Measurements from ENCODE around the gene UPK3A.
A peak's percentile ranks its signal among the peaks of the same experiment; 100 is the strongest.
"Not testable (repeated sequence)": the region's sequence is repeated elsewhere in the genome, so short reads cannot be mapped to it uniquely, and the experiment has no call there.

UPK3A gene

DNA sequence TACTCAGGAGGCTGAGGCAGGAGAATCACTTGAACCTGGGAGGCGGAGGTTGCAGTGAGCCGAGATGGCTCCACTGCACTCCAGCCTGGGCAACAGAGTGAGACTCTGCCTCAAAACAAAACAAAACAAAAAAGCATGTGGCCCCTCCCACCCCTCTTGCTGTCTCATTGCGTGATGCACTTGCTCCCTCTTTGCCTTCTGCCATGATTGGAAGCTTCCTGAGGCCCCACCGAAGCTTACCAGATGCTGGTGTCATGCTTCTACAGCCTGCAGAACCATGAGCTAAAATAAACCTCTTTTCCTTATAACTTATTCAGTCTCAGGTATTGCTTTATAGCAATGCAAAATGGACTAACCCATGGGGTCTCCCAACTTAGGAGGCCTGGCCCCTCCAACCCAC lies 26.8 kb upstream of the UPK3A start:
- DNase-seq (ENCODE audit: low spot score), result not testable (repeated sequence)

GRCh38 chr22:45259754-45260394 lies 24.9 kb upstream of the UPK3A start:
- no peak for DNase-seq (ENCODE audit: low spot score)

DNA sequence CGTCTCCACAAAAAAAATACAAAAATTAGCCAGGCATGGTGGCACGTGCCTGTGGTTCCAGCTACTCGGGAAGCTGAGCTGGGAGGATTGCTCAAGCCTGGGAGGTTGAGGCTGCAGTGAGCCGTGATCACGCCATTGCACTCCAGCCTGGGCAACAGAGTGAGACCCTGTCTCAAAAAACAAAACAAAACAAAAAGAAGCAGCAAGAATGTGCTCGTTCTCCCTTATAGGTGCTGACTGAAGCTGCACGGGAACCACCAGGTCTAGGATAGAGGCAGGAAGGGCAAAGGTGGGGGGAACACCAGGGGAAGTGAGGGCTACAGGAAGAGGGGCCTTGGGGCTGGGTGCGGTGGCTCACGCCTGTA lies 24.4 kb upstream of the UPK3A start:
- not testable (repeated sequence) for DNase-seq (ENCODE audit: low spot score)

- no peak for DNase-seq (ENCODE audit: low spot score)
These were observed 23.2 kb upstream of the UPK3A start for GRCh38 chr22:45261407-45262088.

- no peak for DNase-seq (ENCODE audit: low spot score)
These were observed 22.4 kb upstream of the UPK3A start for GRCh38 chr22:45262195-45262930.

GRCh38 chr22:45262931-45263462 lies 21.8 kb upstream of the UPK3A start:
- DNase-seq (ENCODE audit: low spot score), result no peak

GRCh38 chr22:45263463-45264269 lies 21.1 kb upstream of the UPK3A start:
- DNase-seq (ENCODE audit: low spot score), result no peak

DNA sequence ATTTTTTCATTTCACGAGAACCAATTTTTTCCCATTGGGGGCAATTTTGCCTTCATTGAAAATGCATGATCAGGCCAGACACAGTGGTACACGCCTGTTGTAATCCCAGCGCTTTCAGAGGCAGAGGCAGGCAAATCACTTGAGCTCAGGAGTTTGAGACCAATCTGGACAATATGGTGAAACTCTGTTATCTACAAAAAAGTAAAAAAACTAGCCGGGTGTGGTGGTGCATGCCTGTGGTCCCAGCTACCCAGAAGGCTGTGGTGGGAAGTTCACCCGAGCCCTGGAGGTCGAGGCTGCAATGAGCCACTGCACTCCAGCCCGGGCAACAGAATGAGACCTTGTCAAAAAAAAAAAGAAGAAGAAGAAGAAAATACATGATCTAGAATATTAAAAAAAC lies 19.2 kb upstream of the UPK3A start:
- no peak for DNase-seq (ENCODE audit: low spot score)

DNA sequence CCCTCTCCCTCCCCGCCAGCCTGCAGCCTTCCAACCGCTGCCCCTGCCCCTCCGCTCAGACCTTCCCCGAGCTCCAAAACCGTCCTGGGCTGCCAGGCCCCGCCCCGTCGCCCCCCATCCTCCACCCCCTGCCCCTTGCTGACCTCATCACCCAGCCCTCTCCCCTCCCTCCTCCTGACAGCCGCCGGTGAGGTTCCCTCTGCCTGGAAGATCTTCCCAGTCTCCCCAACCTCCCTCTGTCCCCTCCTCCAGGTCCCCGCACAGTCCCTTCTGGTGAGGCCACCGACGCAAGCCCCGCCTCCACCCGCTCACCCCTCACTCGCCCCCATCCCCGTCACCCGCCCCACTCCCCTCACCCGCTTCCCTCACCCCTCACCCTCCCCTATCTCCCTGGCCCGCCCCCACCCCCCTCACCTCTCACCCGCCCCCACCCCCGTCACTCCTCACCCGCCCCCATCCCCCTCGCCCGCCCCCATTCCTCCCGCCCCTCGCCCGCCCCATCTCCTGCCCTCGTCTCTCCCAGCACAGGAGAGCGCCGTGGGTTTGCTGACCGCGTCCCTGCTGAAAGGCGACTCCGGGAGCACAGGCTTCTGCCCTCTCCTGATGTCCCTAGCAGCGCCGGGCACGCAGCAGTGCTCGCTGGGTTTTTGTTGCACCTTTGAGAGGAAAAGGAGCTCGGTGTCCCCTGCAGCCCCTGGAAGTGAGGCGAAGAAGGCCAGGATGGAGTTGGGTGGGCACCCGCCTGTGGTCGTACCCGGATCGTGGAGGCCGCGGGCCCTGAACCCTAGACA lies 16.4 kb upstream of the UPK3A start:
- DNase-seq (ENCODE audit: low spot score), result no peak

DNA sequence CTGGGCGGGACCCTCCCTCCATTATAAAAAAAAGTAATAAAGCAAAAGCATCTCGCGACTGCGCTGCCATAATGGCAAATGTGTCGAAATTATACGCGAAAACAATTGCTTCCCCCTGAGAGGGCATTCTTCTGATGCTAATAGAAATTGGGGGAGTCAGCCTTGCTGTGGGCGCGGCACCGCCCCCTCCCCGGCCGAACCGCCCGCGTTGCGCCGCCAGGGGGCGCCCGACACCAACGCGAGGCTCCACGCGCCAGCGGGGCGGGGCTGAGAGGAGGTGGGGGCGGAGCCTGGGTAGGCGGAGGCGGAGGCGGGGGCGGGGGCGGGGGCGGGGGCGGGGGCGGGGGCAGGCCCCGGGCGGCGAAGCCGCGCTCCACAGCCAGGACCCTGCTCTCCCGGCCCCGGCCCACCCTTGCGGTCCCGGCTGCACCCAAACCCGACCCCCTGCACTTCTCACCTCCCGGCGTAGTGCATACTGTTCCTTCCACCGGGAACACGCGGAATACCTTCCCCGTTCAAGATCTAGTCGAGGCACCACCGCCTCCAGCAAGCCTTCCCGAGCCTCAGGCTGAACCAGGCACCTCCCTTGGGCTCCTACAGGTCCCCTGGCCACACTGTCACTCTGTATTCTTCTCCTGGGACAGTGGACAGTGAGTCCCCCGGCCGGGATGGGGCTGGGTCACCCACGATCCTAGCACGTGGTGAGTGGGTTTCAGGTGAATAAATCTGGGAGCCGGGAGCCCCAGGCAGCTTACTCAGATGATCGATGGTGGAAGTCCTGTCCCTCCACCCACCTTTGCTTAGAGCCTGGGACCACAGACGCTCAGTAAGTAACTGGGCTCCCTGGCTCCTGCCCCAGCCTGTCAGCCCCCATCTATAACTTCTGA lies 15.5 kb upstream of the UPK3A start:
- DNase-seq (ENCODE audit: low spot score), result peak; percentile 82

GRCh38 chr22:45270095-45271020 lies 14.4 kb upstream of the UPK3A start:
- DNase-seq (ENCODE audit: low spot score), result no peak

GRCh38 chr22:45271667-45272201 lies 13.0 kb upstream of the UPK3A start:
- DNase-seq (ENCODE audit: low spot score), result peak; percentile 64

DNA sequence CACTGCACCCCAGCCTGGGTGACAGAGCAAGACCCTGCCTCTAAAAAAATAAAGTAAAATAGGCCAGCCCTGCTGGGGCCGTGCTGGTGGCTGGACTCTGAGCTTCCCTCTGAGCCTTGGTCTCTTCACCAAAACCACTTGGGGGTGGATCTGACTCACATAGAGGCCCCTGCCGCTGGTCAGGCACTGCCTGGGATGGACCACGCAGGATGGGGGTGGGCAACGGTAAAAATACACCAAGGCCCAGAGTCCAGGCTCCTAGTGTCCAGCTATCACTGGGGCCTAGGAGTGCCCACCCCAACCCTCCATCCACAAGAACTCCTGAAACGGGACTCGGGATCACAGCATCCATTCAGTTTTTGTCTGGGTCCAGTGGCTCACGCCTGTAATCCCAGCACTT lies 12.3 kb upstream of the UPK3A start:
- DNase-seq (ENCODE audit: low spot score), result no peak

- DNase-seq (ENCODE audit: low spot score), result no peak
These were observed 11.2 kb upstream of the UPK3A start for GRCh38 chr22:45273452-45274075.

DNA sequence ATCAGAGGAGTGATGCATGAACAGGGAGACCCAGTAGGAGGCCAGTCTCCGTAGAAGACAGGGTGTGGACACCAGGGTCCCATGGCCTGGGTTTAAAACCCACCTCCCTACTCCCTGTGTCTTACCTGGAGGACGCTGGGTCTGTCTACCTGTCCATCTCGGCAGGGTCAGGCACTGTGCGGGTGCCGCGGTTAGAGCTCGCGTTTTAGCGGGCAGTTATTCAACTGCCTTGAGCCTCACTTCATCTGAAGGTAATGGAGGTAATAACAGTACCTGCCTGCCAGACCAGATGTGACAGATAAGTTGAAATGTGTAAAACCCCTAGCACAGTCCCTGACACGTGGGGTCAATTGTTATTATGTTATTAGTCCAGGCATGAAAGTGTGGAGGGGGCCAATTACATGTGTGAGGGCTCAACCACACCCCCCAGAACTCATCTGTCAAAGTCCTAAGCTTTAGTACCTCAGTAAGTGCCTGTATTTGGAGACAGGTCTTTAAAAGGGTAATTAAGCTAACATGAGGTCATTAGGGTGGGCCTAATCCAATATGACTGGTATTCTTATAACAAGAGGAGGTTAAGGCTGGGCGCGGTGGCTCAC lies 8.1 kb upstream of the UPK3A start:
- no peak for DNase-seq (ENCODE audit: low spot score)

GRCh38 chr22:45277720-45278119 lies 7.0 kb upstream of the UPK3A start:
- not testable (repeated sequence) for DNase-seq (ENCODE audit: low spot score)

DNA sequence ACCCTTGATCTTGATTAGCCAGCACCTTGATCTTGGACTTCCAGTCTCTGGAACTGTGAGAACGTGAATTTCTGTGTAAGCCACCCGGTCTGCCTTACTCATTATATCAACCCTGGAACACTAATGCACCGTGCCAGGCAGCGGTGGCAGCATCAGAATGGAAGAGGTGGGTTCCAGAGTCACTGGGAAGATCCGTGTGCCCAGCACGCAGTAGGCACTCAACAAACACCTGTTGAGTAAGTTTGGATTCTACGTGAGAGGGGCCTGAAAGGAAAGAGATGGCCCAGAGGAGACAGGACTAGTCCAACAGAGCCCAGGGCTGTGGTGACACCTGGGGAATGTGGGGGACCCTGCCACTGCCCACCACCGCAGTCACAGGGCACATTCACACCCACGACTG lies 6.6 kb upstream of the UPK3A start:
- no peak for DNase-seq (ENCODE audit: low spot score)

DNA sequence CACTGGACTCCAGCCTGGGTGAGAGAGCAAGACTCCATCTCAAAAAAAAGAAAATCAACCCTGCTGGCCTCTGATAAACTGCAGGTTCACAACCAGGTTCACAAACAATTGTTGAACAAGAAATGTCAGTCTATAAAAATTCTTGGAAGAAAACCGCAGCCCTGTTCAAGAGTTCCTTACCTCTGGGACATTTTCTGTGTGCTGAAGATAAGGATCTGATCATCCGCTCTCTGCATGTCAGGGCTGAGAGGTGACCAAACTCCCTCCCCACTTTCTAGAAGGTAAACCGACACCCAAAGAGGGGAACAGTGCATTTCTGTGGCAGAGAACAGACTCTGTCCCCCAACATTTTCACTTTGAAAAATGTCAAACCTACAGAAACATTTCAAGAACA lies 4.2 kb upstream of the UPK3A start:
- DNase-seq (ENCODE audit: low spot score), result no peak

All from putamen (tissue), 1 donor.